Activated CD4-positive, alpha-beta T cell treated with anti-CD3 and anti-CD28 coated beads, Interleukin-10, Interleukin-2, amounts not matched to agents 100 ng/mL and 50 ng/mL, durations not matched to agents 16 hours and 8 hours (primary cell): ENCODE data around the gene PLEKHG1.
A peak's percentile ranks its signal among the peaks of the same experiment; 100 is the strongest.

Experiments used
- DNase-seq: peaks from one replicate; pipeline ENCODE4 v3.0.0-alpha.2; 2020

PLEKHG1 gene

GRCh38 chr6:150590446-150590845 is 9.2 kb upstream of the PLEKHG1 start:
- DNase-seq: no peak

DNA sequence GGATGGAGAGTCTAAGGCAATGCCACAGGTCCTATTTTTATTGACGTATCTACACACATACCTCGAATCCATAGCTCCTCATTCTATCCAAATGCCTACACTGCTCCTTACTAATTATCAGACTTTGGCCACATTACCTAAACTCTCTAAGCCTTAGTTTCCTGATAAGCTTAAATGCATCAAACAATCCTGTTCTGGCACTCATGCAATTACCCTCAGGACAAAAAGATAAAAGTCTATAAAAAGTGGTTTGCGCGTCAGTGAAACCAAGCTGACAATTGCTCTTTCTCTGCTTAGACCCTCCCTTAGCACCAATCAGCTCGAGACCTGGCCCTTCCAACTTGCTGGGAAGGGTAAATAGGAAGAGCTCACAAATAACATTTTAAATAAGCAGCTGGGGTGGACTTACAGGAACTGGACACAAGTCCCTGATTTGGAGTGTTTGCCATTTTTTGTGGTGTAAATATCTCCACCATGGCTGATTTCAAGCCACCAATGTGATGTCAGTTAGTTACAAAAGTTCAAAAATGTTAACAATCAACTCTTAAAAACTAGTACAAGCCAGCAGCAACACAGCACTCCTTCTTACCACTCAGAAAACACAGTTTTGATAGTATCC is 7.2 kb upstream of the PLEKHG1 start:
- DNase-seq: no peak

- DNase-seq: no peak
Observed at GRCh38 chr6:150593119-150593518, 6.6 kb upstream of the PLEKHG1 start.

GRCh38 chr6:150596439-150596838 is 3.2 kb upstream of the PLEKHG1 start:
- no peak for DNase-seq

DNA sequence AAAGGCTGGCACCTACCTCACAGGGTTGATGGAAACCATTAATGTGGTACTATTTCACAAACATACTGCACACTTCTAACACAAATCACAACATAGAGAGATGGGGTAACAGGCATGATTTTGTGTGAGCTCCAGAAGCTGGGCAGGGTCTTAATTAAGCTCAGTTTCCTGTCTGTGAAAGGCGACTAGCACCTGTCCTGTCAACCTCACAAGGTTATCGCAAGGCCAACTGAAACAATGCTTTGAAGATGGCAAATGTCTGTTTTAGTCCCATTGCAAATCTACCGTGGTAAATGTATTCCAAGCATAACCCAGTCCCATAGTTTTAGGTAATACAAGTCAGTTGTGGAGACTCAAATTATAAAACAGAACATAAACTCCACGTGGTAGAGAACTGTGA is 1.3 kb upstream of the PLEKHG1 start:
- DNase-seq: no peak

- no peak for DNase-seq
Observed at GRCh38 chr6:150598858-150599198, 857 bp upstream of the PLEKHG1 start.

DNA sequence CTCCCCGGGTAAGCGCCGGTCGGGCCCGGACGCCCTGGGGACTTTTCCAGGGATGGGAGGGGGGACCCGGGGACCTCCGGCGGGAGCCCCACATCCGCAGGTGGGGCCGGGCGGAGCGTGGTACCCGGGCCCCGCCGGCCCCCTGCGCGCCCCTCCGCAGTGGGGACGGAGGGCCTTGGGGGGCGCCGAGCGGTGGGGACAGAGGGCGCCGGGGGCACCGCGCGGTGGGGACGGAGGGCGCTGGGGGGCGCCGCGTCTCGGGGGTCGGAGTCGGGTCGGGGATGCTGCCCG is 270 bp downstream of the PLEKHG1 start:
- no peak for DNase-seq

- peak; percentile 69 for DNase-seq
Observed at GRCh38 chr6:150600301-150601017, 774 bp downstream of the PLEKHG1 start.

GRCh38 chr6:150601439-150601838 is 1.8 kb downstream of the PLEKHG1 start:
- no peak for DNase-seq

- DNase-seq: no peak
Observed at GRCh38 chr6:150603176-150603575, 3.5 kb downstream of the PLEKHG1 start.

DNA sequence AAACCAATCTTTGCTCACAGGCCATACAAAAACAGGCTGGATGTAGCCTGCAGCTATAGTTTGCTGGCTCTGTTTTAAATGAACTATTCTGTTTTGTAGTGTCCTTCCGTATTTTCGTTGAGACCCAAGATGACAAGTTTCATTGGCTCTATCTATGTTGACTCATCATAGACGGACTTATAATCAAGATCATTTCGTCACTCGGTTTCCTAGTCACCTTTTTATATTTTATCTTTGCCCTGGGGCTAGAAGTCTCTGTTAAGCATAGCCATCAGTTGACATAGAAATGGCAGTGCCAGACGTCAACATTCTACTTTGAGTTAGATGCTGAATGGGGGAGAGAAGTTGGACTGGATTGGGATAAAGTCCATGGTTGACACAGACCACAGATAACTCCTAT is 4.8 kb downstream of the PLEKHG1 start:
- no peak for DNase-seq

GRCh38 chr6:150605333-150605732 is 5.6 kb downstream of the PLEKHG1 start:
- no peak for DNase-seq

GRCh38 chr6:150606168-150606591 is 6.5 kb downstream of the PLEKHG1 start:
- DNase-seq: no peak

- DNase-seq: no peak
Observed at GRCh38 chr6:150606647-150607328, 7.1 kb downstream of the PLEKHG1 start.

DNA sequence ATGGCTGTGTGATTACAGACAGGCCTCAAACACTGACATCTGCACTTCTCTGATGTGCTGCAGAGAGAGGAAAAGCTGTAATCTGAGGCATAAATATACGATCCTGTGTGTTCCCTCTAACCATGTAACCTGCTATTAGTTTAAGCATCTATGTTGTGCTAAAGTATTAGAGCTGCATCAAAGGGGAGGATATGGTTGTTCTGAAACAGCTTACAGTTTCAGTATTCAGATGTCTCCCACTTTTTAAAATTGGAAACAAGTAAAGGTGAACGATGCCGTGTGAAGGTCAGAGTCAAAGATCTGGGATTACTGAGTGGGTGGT is 7.6 kb downstream of the PLEKHG1 start:
- DNase-seq: no peak

DNA sequence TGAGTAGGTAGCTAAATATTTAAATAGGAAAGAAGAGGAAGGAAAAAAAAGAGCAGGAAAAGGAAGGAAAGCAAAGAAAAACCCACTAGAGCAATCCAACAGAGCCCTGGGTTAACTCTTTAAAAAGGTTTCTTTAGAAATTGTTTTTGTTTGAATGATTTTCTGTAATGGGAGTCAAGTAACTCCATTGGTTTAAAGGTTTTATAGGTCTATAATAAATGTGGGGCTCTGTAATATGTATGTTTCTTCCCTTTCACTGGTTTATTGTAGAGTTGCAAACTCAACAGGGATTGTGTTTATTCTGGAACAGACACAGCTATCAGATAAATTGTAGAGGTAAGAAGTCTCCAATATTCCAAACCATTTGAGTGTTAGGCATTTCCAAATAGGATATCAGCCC is 10.9 kb downstream of the PLEKHG1 start:
- DNase-seq: no peak

- DNase-seq: no peak
Observed at GRCh38 chr6:150613269-150613668, 13.6 kb downstream of the PLEKHG1 start.

- DNase-seq: no peak
Observed at GRCh38 chr6:150615967-150616366, 16.3 kb downstream of the PLEKHG1 start.

- DNase-seq: no peak
Observed at GRCh38 chr6:150616586-150616985, 16.9 kb downstream of the PLEKHG1 start.

DNA sequence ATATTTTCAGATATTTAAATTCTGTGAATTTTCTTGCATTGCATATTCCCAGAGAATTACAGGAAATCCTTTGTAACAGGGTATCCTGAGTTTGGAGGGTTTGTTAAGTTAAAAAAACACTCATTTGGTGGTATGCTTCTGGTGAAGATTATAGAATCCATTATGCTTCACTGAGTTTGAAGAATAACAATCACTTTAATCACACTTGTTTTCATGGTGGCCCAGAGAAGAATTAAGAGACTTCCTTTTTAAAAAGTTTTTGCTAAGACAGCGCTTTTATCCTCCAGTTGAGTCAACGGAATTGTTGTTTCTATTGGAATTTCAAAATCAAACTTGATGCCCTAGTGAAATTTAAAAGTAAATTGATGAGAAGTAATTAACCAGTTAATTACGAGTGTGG is 17.4 kb downstream of the PLEKHG1 start:
- no peak for DNase-seq

DNA sequence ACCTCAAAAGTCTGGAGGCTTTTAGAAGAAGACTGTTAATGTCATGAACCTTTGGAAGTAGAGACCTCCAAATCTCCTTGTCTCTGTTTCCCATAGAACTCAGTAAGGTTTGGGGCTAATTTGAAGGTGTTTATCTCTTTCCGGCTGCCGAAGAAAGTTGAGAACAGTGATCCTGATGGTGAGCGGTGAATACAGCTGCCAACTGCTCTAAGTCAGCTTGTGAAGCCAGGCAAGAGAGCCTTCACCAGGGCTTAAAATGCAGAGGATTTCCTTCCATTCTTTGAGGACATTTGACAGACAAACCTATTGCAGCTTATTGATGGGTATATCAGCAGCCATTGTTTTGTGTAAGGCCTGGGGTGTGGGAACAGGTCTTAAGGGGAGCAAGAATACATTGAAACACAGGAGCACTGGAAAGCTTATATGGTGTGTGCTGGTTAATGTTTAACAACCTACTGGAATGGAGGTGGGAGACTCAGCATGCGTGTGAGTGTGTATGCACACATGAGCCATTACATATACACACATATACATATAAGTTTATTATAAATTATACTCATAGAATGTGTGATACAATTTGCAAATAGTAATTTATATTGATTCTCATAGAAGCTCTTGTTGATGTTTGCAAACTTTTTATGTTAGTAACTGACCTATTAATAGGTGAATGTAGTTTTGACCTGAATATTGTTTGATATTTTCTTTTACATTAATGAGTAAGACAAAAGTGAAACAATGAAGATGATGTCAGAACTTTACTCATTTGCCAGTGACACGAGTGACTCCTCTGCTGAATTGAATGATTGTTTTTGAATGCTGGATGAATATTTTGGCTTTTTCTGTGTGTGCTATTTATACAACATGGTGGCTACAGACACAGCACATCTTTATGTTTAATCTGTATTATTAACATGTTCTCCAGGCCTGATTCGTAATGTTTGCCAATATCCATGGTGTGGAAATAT is 18.1 kb downstream of the PLEKHG1 start:
- no peak for DNase-seq

GRCh38 chr6:150619275-150619674 is 19.6 kb downstream of the PLEKHG1 start:
- no peak for DNase-seq

DNA sequence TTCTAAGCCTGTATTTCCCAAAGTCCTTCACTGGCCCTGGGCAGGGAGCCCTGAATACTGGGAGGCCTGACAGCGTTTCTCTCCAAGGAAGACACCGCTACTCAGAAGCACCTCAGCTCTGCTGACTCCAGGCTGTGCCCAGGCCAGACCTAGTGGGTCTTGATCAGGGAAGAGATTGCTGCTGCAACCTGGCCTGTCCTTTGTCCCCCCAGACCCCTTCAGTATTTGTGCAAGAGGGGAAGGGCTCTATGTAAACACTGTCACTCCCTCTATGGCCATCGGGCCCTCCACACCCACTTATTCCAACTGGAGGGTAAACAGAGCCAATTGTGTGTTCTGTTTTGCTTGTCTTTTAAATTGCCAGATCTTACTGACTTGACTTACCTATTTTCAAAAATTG is 20.6 kb downstream of the PLEKHG1 start:
- no peak for DNase-seq

DNA sequence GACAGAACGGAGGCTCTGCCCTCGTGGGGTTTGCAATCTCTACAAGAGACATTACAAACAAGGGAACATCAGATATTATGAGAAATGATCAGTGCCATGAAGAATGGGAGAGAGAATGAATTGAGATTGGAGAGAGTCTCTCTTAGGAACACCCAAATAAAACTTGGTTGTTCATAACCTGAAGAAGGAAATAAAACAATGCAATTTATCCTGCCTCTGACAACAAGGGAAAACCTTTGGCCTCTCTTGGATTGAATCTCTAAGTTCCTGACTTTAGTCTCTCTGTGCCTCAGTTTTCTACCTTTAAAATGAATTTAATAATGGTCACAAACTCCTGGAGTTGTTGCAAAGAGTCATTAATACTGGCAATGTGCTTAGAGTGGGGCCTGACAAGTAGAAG is 21.1 kb downstream of the PLEKHG1 start:
- DNase-seq: no peak
